ENCODE data around the gene GRIK2. TPM values are rescaled to one million over a fixed set of nuclear protein-coding genes. Genes with fewer than 3 reads are reported as not detected.

Gene GRIK2
- total RNA-seq, 2 donors from 2014 or later, result 1.00 to 4.5 TPM

DNA sequence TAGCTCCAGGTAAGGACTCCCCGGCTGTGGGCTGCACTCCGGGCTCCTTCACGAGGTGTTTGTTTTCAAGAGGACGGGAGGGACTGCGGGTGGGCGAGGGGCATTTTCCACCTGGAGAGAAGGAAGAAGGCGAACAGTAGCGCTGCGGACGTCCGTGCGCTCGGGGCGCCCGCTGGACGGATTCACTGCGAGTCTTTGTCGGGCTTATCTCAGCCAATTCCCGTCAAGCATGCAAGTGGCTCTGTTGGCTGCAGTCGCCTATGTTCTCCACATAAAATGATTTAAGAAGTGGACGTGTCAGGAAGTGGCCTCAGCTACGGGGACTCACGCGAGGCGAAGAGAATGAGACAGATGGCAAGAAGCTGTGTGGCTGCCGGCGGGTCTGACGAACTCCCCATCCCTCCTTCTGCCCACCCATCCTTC, 332 bp downstream of the GRIK2 start:
- WGBS, 2 experiments (ENCODE audit: insufficient coverage in 1 of 2, insufficient read length in 1 of 2), result 0% methylated on average over 14 to 28 of the region's 28 CpGs
- H3K27me3 Mint-ChIP-seq (ENCODE audit: insufficient read depth), result peaks cover 64% of the 10 kb centered on the region

DNA sequence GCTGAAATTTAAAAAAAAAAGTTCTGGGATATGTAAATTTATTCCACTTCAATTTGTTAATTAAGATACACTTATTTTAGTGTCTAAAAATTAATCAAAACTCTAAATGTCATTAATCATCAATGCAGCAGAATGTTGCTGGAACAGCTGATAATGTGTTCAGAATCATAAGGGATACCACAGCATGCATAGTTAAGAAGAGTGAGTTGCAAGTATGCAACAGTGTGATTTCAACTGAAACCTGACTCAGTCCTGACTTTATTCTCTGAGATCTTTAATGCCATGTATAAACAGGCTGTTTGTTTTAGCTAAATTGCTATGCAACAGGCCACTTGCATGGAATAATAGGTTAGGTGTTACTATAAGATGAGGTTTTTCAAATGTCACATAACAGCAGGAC, 1.4 kb downstream of the GRIK2 start:
- no peak overlapping the region for H3K27ac Mint-ChIP-seq
- Histone ChIP-seq H3K36me3 (ENCODE audit: control insufficient read depth, insufficient read depth, low read length) (no peaks in the 10 kb centered on the region), H3K27ac (ENCODE audit: low read depth, low read length) (no peak overlapping the region), H3K4me1 (ENCODE audit: control insufficient read depth, insufficient read depth, low read length) (no peaks in the 10 kb centered on the region), H3K9me3 (ENCODE audit: control insufficient read depth, low read length) (no peaks in the 10 kb centered on the region), H3K4me3 (ENCODE audit: low read length) (no peak overlapping the region), H3K9ac (ENCODE audit: extremely low read depth, low read length, poor library complexity, severe bottlenecking) (no peak overlapping the region), H3K27me3 (ENCODE audit: control insufficient read depth, insufficient read depth, low read length, poor library complexity, severe bottlenecking) (peaks cover 80% of the 10 kb centered on the region)
- H3K27me3 Mint-ChIP-seq (ENCODE audit: insufficient read depth), result peaks cover 71% of the 10 kb centered on the region
- no peaks in the 10 kb centered on the region for H3K9me3 Mint-ChIP-seq
- no peak for DNase-seq
- H3K4me1 Mint-ChIP-seq, result peaks cover 25% of the 10 kb centered on the region
- TF ChIP-seq, protein P1, sequence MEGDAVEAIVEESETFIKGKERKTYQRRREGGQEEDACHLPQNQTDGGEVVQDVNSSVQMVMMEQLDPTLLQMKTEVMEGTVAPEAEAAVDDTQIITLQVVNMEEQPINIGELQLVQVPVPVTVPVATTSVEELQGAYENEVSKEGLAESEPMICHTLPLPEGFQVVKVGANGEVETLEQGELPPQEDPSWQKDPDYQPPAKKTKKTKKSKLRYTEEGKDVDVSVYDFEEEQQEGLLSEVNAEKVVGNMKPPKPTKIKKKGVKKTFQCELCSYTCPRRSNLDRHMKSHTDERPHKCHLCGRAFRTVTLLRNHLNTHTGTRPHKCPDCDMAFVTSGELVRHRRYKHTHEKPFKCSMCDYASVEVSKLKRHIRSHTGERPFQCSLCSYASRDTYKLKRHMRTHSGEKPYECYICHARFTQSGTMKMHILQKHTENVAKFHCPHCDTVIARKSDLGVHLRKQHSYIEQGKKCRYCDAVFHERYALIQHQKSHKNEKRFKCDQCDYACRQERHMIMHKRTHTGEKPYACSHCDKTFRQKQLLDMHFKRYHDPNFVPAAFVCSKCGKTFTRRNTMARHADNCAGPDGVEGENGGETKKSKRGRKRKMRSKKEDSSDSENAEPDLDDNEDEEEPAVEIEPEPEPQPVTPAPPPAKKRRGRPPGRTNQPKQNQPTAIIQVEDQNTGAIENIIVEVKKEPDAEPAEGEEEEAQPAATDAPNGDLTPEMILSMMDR (conservative IDR thresholded peaks at IDR 0.05), result no peak
- no peaks in the 10 kb centered on the region for H3K36me3 Mint-ChIP-seq (ENCODE audit: low read depth)
- H3K4me3 Mint-ChIP-seq, result no peak overlapping the region

More for the DNA sequence above, 332 bp downstream of the GRIK2 start:
- H3K9me3 ChIP-seq (ENCODE audit: control insufficient read depth, low read length), result no peaks in the 10 kb centered on the region
- Mint-ChIP-seq H3K4me1 (peaks cover 21% of the 10 kb centered on the region), H3K27ac (no peak overlapping the region), H3K36me3 (ENCODE audit: low read depth) (no peaks in the 10 kb centered on the region), H3K9me3 (no peaks in the 10 kb centered on the region), H3K4me3 (peak overlapping the region; percentile 71)
- H3K27me3 ChIP-seq (ENCODE audit: control insufficient read depth, insufficient read depth, low read length, poor library complexity, severe bottlenecking), result peaks cover 72% of the 10 kb centered on the region
- no peaks in the 10 kb centered on the region for H3K4me1 ChIP-seq (ENCODE audit: control insufficient read depth, insufficient read depth, low read length)
- peak overlapping the region; percentile 76 for H3K4me3 ChIP-seq (ENCODE audit: low read length)
- no peaks in the 10 kb centered on the region for H3K36me3 ChIP-seq (ENCODE audit: control insufficient read depth, insufficient read depth, low read length)
- H3K27ac ChIP-seq (ENCODE audit: low read depth, low read length), result no peak overlapping the region
- TF ChIP-seq, protein P1 (conservative IDR thresholded peaks at IDR 0.05), result no peak
- no peak for DNase-seq
- H3K9ac ChIP-seq (ENCODE audit: extremely low read depth, low read length, poor library complexity, severe bottlenecking), result no peak overlapping the region

DNA sequence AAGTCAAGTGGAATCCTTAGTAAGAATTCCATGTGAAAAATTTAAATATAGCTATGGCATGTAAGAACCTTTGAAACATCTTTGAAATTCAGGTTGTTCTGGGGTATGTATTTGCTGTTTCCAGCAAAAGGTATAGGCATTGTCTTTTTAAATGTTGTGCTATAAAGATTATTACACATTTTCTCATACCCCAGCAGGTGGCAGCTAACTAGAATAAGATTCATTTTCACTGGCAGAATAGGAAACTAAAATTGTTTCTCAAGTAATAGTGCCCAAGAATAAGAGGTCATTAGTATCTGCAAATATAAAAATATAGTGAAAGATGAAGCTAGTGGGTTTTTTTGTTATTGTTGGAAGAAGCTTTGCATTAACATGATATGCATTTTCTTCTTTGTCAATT, 1.8 kb downstream of the GRIK2 start:
- no peak overlapping the region for H3K9ac ChIP-seq (ENCODE audit: extremely low read depth, low read length, poor library complexity, severe bottlenecking)
- H3K27ac ChIP-seq (ENCODE audit: low read depth, low read length), result no peak overlapping the region
- H3K27me3 Mint-ChIP-seq (ENCODE audit: insufficient read depth), result peaks cover 71% of the 10 kb centered on the region
- H3K4me1 ChIP-seq (ENCODE audit: control insufficient read depth, insufficient read depth, low read length), result no peaks in the 10 kb centered on the region
- H3K4me1 Mint-ChIP-seq, result peaks cover 29% of the 10 kb centered on the region
- H3K9me3 Mint-ChIP-seq, result no peaks in the 10 kb centered on the region
- H3K9me3 ChIP-seq (ENCODE audit: control insufficient read depth, low read length), result no peaks in the 10 kb centered on the region
- H3K27me3 ChIP-seq (ENCODE audit: control insufficient read depth, insufficient read depth, low read length, poor library complexity, severe bottlenecking), result peaks cover 80% of the 10 kb centered on the region
- no peak overlapping the region for H3K4me3 ChIP-seq (ENCODE audit: low read length)
- H3K36me3 Mint-ChIP-seq (ENCODE audit: low read depth), result no peaks in the 10 kb centered on the region
- H3K27ac Mint-ChIP-seq, result no peak overlapping the region
- no peak overlapping the region for H3K4me3 Mint-ChIP-seq
- H3K36me3 ChIP-seq (ENCODE audit: control insufficient read depth, insufficient read depth, low read length), result no peaks in the 10 kb centered on the region
- TF ChIP-seq, protein P1 (conservative IDR thresholded peaks at IDR 0.05), result no peak
- DNase-seq, result no peak

Measured in endodermal cell (in vitro differentiated cells).